GM23338 (cell line): Measurements from ENCODE around the gene PHAX. TPM values are rescaled to one million over a fixed set of nuclear protein-coding genes. Genes with fewer than 3 reads are reported as not detected.

ENCODE experiments used
- ATAC-seq: fragments of 200-7000 bp; cut with Tn5 transposase; 3 replicates; pipeline ENCODE4 v1.9.1; 2020
- DNase-seq: peaks from one replicate; pipeline ENCODE4 v3.0.0-alpha.2; 2015; ENCODE audit warnings: low spot score
- H2AFZ ChIP-seq: fragments of 200-600 bp; sonication (generic); 2 replicates; pipeline ENCODE4 v1.8.0; 2016; ENCODE audit warnings: antibody characterized with exemption, mild to moderate bottlenecking, moderate library complexity
- H3F3A ChIP-seq: fragments of 200-600 bp; sonication (generic); replicated peaks from 2 replicates; pipeline ENCODE4 v1.8.0; 2017; ENCODE audit warnings: antibody characterized with exemption, mixed run types, low read depth
- H3K27ac ChIP-seq: fragments of 200-600 bp; sonication (generic); 2 replicates; pipeline ENCODE4 v1.6.1; 2016; ENCODE audit warnings: low read depth
- H3K27me3 ChIP-seq: fragments of 200-600 bp; sonication (generic); 2 replicates; pipeline ENCODE4 v1.8.0; 2016; ENCODE audit warnings: mild to moderate bottlenecking, mixed run types, moderate library complexity; ENCODE audit not compliant: insufficient read depth
- H3K36me3 ChIP-seq: fragments of 200-600 bp; sonication (generic); 2 replicates; pipeline ENCODE4 v1.8.0; 2016; ENCODE audit warnings: mild to moderate bottlenecking; ENCODE audit not compliant: insufficient read depth
- H3K4me1 ChIP-seq: fragments of 200-600 bp; sonication (generic); 2 replicates; pipeline ENCODE4 v1.8.0; 2016; ENCODE audit warnings: mild to moderate bottlenecking, moderate library complexity; ENCODE audit not compliant: insufficient read depth
- H3K4me2 ChIP-seq: fragments of 200-600 bp; sonication (generic); 2 replicates; pipeline ENCODE4 v1.7.1; 2017; ENCODE audit warnings: mixed run types
- H3K4me3 ChIP-seq: fragments of 200-600 bp; sonication (generic); 2 replicates; pipeline ENCODE4 v1.6.1; 2016; ENCODE audit warnings: mixed run types
- H3K79me2 ChIP-seq: fragments of 200-600 bp; sonication (generic); replicated peaks from 2 replicates; pipeline ENCODE4 v1.8.0; 2017; ENCODE audit warnings: mild to moderate bottlenecking; ENCODE audit not compliant: insufficient read depth
- H3K9me2 ChIP-seq: fragments of 200-600 bp; sonication (generic); 2 replicates; pipeline ENCODE4 v1.8.0; 2017; ENCODE audit not compliant: insufficient read depth
- H4K20me1 ChIP-seq: fragments of 200-600 bp; sonication (generic); replicated peaks from 2 replicates; pipeline ENCODE4 v1.8.0; 2017; ENCODE audit warnings: mild to moderate bottlenecking; ENCODE audit not compliant: insufficient read depth
- H3K27ac Mint-ChIP-seq: 2 replicates; pipeline ENCODE4 v1.8.0; 2020; ENCODE audit warnings: inconsistent platforms, mild to moderate bottlenecking, moderate library complexity, mixed read lengths
- H3K27me3 Mint-ChIP-seq: 3 replicates; pipeline ENCODE4 v1.8.0; 2022; ENCODE audit warnings: low read depth, mild to moderate bottlenecking, moderate library complexity, mixed read lengths, inconsistent platforms; ENCODE audit not compliant: insufficient read depth, poor library complexity
- H3K36me3 Mint-ChIP-seq: 3 replicates; pipeline ENCODE4 v1.8.0; 2021; ENCODE audit warnings: low read depth, mild to moderate bottlenecking, inconsistent platforms, moderate library complexity, mixed read lengths
- H3K4me1 Mint-ChIP-seq: 3 replicates; pipeline ENCODE4 v1.8.0; 2020; ENCODE audit warnings: mild to moderate bottlenecking, inconsistent platforms, mixed read lengths
- H3K4me3 Mint-ChIP-seq: 3 replicates; pipeline ENCODE4 v1.8.0; 2021; ENCODE audit warnings: moderate library complexity, mild to moderate bottlenecking, inconsistent platforms, mixed read lengths
- H3K9me3 Mint-ChIP-seq: 3 replicates; pipeline ENCODE4 v1.8.0; 2020; ENCODE audit warnings: moderate library complexity, mild to moderate bottlenecking, inconsistent platforms, mixed read lengths
- CREB1 ChIP-seq: fragments of 250-450 bp; sonication (Bioruptor Pico); IDR thresholded peaks from 2 replicates; pipeline ENCODE4 v1.5.0; 2020; ENCODE audit warnings: low read depth, mild to moderate bottlenecking, moderate library complexity
- EZH2 ChIP-seq: fragments of 200-600 bp; sonication (generic); IDR thresholded peaks from one replicate; pipeline ENCODE4 v1.8.0; 2017; ENCODE audit warnings: antibody characterized with exemption, mild to moderate bottlenecking, low read depth; ENCODE audit not compliant: unreplicated experiment
- EZH2phosphoT487 ChIP-seq: fragments of 200-600 bp; sonication (generic); IDR thresholded peaks from one replicate; pipeline ENCODE4 v1.8.1; 2018; ENCODE audit warnings: antibody characterized with exemption; ENCODE audit not compliant: unreplicated experiment
- JUNB ChIP-seq: IDR thresholded peaks from one replicate; pipeline ENCODE4 v1.6.1; 2016; ENCODE audit warnings: antibody characterized with exemption; ENCODE audit not compliant: unreplicated experiment
- NANOG ChIP-seq: IDR thresholded peaks from 2 replicates; pipeline ENCODE4 v1.6.1; 2016; ENCODE audit warnings: antibody characterized with exemption, borderline replicate concordance
- POLR2AphosphoS5 ChIP-seq: IDR thresholded peaks from 2 replicates; pipeline ENCODE4 v1.6.1; 2016; ENCODE audit warnings: antibody characterized with exemption, low read depth
- STAT1 ChIP-seq: IDR thresholded peaks from one replicate; pipeline ENCODE4 v1.6.1; 2016; ENCODE audit warnings: antibody characterized with exemption; ENCODE audit not compliant: unreplicated experiment
- ZNF114 ChIP-seq: fragments of 250-450 bp; sonication (Bioruptor Pico); IDR thresholded peaks from 2 replicates; pipeline ENCODE4 v1.5.0; 2020; ENCODE audit warnings: mild to moderate bottlenecking, moderate library complexity
- ZNF331 ChIP-seq: fragments of 250-450 bp; sonication (Bioruptor Pico); IDR thresholded peaks from 2 replicates; pipeline ENCODE4 v1.5.0; 2020; ENCODE audit warnings: low read depth, mild to moderate bottlenecking, moderate library complexity
- polyA plus RNA-seq: library from polyadenylated mRNA; unstranded; fragments of >200 nt; fragmentation: Nextera tagmentation; extraction: Ambion mirVana; gene quantifications from 2 replicates; pipeline ENCODE4 v1.2.1, GENCODE V29; 2016
- total RNA-seq: library from RNA; depleted of rRNA; stranded (reverse); fragments of >200 nt; shearing (Covaris generic); gene quantifications from 2 replicates; pipeline ENCODE4 v1.2.3, GENCODE V29; 2014
- TF ChIP-seq, protein P1 (sequence below): IDR thresholded peaks from one replicate; pipeline ENCODE4 v1.6.1; 2018; ENCODE audit warnings: antibody characterized with exemption; ENCODE audit not compliant: unreplicated experiment
- TF ChIP-seq, protein P2 (sequence below), 2 experiments: fragments of 200-600 bp in 1 of 2; sonication (generic) in 1 of 2; conservative IDR thresholded peaks; 2 replicates each; pipeline versions ENCODE4 v1.5.1 to v1.6.1; 2016 to 2017; ENCODE audit warnings: antibody characterized with exemption in 2 of 2, low read depth in 2 of 2, mild to moderate bottlenecking in 2 of 2, moderate library complexity in 1 of 2
- TF ChIP-seq, protein P3 (sequence below): fragments of 250-450 bp; sonication (Bioruptor Pico); IDR thresholded peaks from 2 replicates; pipeline ENCODE4 v1.5.0; 2020; ENCODE audit warnings: mild to moderate bottlenecking, moderate library complexity
- TF ChIP-seq, protein P4 (sequence below): IDR thresholded peaks from 2 replicates; pipeline ENCODE4 v1.6.1; 2016; ENCODE audit warnings: antibody characterized with exemption

Gene PHAX
- total and polyA plus RNA-seq, 2 experiments from 2014 or later: 75.9 to 140 TPM

DNA sequence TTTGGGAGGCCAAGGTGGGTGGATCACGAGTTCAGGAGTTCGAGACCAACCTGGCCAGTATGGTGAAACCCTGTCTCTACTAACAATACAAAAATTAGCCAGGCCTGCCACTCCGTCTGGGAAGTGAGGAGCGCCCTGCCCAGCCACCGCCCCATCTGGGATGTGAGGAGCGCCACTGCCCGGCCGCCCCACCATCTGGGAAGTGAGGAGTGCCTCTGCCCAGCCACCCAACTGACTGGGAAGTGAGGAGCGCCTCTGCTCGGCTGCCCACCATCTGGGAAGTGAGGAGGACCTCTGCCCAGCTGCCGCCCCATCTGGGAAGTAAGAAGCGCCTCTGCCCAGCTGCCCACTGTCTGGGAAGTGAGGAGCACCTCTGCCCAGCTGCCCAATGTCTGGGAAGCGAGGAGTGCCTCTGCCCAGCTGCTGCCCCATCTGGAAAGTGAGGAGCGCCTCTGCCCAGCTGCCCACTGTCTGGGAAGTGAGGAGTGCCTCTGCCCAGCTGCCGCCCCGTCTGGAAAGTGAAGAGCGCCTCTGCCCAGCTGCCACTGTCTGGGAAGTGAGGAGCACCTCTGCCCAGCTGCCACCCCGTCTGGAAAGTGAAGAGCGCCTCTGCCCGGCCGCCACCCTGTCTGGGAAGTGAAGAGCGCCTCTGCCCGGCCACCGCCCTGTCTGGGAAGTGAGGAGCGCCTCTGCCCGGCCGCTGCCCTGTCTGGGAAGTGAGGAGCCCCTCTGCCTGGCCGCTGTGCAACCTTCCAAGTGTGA lies 11.0 kb upstream of the PHAX start:
- H3K27me3 Mint-ChIP-seq: peaks cover 6% of the 10 kb centered on the region
- no peak overlapping the region for H3K27ac Mint-ChIP-seq
- peaks cover 52% of the 10 kb centered on the region for H3K36me3 ChIP-seq
- no peak overlapping the region for H3K4me3 ChIP-seq
- H3K4me1 ChIP-seq: peaks cover 10% of the 10 kb centered on the region
- H3F3A ChIP-seq: no peaks in the 10 kb centered on the region; the same call in 1 of the 2 replicates
- H3K9me3 Mint-ChIP-seq: peaks cover 6% of the 10 kb centered on the region; the same call in 2 of the 3 replicates
- peaks cover 20% of the 10 kb centered on the region for H3K4me1 Mint-ChIP-seq
- no peak overlapping the region for H3K27ac ChIP-seq
- H3K4me2 ChIP-seq: no peak overlapping the region
- no peaks in the 10 kb centered on the region for H3K27me3 ChIP-seq
- no peaks in the 10 kb centered on the region for H3K9me2 ChIP-seq
- ATAC-seq (no peak), DNase-seq (no peak)
- H4K20me1 ChIP-seq: peaks cover 19% of the 10 kb centered on the region
- H2AFZ ChIP-seq: no peak overlapping the region
- H3K36me3 Mint-ChIP-seq: peaks cover 78% of the 10 kb centered on the region
- peaks cover 55% of the 10 kb centered on the region for H3K79me2 ChIP-seq
- H3K4me3 Mint-ChIP-seq: no peak overlapping the region
- TF ChIP-seq NANOG (no peak), ZNF331 (no peak), POLR2AphosphoS5 (no peak), EZH2 (no peak), ZNF114 (CRISPR knock-in tag) (no peak), JUNB (no peak), CREB1 (CRISPR knock-in tag) (no peak), EZH2phosphoT487 (no peak), STAT1 (no peak)
- TF ChIP-seq, protein P1, sequence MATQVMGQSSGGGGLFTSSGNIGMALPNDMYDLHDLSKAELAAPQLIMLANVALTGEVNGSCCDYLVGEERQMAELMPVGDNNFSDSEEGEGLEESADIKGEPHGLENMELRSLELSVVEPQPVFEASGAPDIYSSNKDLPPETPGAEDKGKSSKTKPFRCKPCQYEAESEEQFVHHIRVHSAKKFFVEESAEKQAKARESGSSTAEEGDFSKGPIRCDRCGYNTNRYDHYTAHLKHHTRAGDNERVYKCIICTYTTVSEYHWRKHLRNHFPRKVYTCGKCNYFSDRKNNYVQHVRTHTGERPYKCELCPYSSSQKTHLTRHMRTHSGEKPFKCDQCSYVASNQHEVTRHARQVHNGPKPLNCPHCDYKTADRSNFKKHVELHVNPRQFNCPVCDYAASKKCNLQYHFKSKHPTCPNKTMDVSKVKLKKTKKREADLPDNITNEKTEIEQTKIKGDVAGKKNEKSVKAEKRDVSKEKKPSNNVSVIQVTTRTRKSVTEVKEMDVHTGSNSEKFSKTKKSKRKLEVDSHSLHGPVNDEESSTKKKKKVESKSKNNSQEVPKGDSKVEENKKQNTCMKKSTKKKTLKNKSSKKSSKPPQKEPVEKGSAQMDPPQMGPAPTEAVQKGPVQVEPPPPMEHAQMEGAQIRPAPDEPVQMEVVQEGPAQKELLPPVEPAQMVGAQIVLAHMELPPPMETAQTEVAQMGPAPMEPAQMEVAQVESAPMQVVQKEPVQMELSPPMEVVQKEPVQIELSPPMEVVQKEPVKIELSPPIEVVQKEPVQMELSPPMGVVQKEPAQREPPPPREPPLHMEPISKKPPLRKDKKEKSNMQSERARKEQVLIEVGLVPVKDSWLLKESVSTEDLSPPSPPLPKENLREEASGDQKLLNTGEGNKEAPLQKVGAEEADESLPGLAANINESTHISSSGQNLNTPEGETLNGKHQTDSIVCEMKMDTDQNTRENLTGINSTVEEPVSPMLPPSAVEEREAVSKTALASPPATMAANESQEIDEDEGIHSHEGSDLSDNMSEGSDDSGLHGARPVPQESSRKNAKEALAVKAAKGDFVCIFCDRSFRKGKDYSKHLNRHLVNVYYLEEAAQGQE: no peak
- TF ChIP-seq, protein P2, sequence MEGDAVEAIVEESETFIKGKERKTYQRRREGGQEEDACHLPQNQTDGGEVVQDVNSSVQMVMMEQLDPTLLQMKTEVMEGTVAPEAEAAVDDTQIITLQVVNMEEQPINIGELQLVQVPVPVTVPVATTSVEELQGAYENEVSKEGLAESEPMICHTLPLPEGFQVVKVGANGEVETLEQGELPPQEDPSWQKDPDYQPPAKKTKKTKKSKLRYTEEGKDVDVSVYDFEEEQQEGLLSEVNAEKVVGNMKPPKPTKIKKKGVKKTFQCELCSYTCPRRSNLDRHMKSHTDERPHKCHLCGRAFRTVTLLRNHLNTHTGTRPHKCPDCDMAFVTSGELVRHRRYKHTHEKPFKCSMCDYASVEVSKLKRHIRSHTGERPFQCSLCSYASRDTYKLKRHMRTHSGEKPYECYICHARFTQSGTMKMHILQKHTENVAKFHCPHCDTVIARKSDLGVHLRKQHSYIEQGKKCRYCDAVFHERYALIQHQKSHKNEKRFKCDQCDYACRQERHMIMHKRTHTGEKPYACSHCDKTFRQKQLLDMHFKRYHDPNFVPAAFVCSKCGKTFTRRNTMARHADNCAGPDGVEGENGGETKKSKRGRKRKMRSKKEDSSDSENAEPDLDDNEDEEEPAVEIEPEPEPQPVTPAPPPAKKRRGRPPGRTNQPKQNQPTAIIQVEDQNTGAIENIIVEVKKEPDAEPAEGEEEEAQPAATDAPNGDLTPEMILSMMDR (conservative IDR thresholded peaks at IDR 0.05; ENCODE audit: low read depth in 2 of 2): no peak
- TF ChIP-seq, protein P3, sequence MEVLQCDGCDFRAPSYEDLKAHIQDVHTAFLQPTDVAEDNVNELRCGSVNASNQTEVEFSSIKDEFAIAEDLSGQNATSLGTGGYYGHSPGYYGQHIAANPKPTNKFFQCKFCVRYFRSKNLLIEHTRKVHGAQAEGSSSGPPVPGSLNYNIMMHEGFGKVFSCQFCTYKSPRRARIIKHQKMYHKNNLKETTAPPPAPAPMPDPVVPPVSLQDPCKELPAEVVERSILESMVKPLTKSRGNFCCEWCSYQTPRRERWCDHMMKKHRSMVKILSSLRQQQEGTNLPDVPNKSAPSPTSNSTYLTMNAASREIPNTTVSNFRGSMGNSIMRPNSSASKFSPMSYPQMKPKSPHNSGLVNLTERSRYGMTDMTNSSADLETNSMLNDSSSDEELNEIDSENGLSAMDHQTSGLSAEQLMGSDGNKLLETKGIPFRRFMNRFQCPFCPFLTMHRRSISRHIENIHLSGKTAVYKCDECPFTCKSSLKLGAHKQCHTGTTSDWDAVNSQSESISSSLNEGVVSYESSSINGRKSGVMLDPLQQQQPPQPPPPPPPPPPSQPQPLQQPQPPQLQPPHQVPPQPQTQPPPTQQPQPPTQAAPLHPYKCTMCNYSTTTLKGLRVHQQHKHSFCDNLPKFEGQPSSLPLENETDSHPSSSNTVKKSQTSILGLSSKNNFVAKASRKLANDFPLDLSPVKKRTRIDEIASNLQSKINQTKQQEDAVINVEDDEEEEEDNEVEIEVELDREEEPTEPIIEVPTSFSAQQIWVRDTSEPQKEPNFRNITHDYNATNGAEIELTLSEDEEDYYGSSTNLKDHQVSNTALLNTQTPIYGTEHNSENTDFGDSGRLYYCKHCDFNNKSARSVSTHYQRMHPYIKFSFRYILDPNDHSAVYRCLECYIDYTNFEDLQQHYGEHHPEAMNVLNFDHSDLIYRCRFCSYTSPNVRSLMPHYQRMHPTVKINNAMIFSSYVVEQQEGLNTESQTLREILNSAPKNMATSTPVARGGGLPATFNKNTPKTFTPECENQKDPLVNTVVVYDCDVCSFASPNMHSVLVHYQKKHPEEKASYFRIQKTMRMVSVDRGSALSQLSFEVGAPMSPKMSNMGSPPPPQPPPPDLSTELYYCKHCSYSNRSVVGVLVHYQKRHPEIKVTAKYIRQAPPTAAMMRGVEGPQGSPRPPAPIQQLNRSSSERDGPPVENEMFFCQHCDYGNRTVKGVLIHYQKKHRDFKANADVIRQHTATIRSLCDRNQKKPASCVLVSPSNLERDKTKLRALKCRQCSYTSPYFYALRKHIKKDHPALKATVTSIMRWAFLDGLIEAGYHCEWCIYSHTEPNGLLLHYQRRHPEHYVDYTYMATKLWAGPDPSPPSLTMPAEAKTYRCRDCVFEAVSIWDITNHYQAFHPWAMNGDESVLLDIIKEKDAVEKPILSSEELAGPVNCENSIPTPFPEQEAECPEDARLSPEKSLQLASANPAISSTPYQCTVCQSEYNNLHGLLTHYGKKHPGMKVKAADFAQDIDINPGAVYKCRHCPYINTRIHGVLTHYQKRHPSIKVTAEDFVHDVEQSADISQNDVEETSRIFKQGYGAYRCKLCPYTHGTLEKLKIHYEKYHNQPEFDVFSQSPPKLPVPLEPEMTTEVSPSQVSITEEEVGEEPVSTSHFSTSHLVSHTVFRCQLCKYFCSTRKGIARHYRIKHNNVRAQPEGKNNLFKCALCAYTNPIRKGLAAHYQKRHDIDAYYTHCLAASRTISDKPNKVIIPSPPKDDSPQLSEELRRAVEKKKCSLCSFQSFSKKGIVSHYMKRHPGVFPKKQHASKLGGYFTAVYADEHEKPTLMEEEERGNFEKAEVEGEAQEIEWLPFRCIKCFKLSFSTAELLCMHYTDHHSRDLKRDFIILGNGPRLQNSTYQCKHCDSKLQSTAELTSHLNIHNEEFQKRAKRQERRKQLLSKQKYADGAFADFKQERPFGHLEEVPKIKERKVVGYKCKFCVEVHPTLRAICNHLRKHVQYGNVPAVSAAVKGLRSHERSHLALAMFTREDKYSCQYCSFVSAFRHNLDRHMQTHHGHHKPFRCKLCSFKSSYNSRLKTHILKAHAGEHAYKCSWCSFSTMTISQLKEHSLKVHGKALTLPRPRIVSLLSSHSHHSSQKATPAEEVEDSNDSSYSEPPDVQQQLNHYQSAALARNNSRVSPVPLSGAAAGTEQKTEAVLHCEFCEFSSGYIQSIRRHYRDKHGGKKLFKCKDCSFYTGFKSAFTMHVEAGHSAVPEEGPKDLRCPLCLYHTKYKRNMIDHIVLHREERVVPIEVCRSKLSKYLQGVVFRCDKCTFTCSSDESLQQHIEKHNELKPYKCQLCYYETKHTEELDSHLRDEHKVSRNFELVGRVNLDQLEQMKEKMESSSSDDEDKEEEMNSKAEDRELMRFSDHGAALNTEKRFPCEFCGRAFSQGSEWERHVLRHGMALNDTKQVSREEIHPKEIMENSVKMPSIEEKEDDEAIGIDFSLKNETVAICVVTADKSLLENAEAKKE (CRISPR knock-in tag): no peak
- TF ChIP-seq, protein P4, sequence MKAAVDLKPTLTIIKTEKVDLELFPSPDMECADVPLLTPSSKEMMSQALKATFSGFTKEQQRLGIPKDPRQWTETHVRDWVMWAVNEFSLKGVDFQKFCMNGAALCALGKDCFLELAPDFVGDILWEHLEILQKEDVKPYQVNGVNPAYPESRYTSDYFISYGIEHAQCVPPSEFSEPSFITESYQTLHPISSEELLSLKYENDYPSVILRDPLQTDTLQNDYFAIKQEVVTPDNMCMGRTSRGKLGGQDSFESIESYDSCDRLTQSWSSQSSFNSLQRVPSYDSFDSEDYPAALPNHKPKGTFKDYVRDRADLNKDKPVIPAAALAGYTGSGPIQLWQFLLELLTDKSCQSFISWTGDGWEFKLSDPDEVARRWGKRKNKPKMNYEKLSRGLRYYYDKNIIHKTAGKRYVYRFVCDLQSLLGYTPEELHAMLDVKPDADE: no peak
